Neutrophil (primary cell): ENCODE measurements around the gene AADACL4.

Experiments used
- H3K27ac ChIP-seq: fragments of 200-600 bp; sonication (generic); 2 replicates; pipeline ENCODE4 v1.5.1; 2016; ENCODE audit warnings: mild to moderate bottlenecking, moderate library complexity
- H3K27me3 ChIP-seq: fragments of 200-600 bp; sonication (generic); 2 replicates; pipeline ENCODE4 v1.6.0; 2016; ENCODE audit warnings: mild to moderate bottlenecking
- H3K36me3 ChIP-seq: fragments of 200-600 bp; sonication (generic); 2 replicates; pipeline ENCODE4 v1.5.1; 2017
- H3K4me1 ChIP-seq, 2 experiments: fragments of 200-600 bp in 1 of 2; sonication (generic) in 1 of 2; 1 replicate in 1 of 2; 2 replicates in 1 of 2; pipeline versions ENCODE4 v1.5.1 to v1.6.1; 2013 to 2016; ENCODE audit warnings: low read depth in 1 of 2, low read length in 1 of 2, mild to moderate bottlenecking in 1 of 2, moderate library complexity in 1 of 2; ENCODE audit not compliant: control insufficient read depth in 1 of 2, insufficient read depth in 1 of 2
- H3K4me3 ChIP-seq, 2 experiments: fragments of 200-600 bp in 1 of 2; sonication (generic) in 1 of 2; 1 replicate in 1 of 2; 2 replicates in 1 of 2; pipeline ENCODE4 v1.5.1; 2013 to 2016; ENCODE audit warnings: low read depth in 1 of 2, low read length in 1 of 2, mild to moderate bottlenecking in 1 of 2, moderate library complexity in 1 of 2
- H3K9me3 ChIP-seq: fragments of 200-600 bp; sonication (generic); 2 replicates; pipeline ENCODE4 v1.5.1; 2016
- TF ChIP-seq, protein P1 (sequence below): fragments of 200-600 bp; sonication (generic); IDR thresholded peaks from 2 replicates; pipeline ENCODE4 v1.5.1; 2016; ENCODE audit warnings: antibody characterized with exemption

AADACL4 gene

DNA sequence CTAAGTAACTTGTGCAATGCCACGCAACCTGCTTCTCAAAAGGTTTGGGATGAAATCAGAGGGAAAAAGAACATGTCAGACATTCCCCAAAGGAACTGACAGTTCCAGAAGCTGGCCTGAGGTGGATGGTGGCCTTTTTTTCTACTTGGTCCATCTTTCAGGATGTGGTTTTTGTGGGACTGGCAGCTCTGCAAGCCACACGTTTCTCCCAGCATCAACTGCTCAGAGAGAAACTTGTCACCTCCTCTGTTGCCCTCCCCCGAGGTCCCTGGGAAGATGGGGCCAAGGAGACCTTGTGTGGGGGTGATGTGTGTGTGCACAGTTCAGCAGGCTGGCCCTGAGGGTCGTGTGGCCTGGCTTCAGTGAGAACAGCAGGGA lies 23.4 kb upstream of the AADACL4 start:
- Histone ChIP-seq H3K4me1 (peaks cover 39 to 43% of the 10 kb centered on the region in 2 experiments), H3K27me3 (peaks cover 66% of the 10 kb centered on the region), H3K4me3 (no peak overlapping the region), H3K9me3 (no peaks in the 10 kb centered on the region), H3K27ac (no peak overlapping the region), H3K36me3 (no peaks in the 10 kb centered on the region)
- TF ChIP-seq, protein P1, sequence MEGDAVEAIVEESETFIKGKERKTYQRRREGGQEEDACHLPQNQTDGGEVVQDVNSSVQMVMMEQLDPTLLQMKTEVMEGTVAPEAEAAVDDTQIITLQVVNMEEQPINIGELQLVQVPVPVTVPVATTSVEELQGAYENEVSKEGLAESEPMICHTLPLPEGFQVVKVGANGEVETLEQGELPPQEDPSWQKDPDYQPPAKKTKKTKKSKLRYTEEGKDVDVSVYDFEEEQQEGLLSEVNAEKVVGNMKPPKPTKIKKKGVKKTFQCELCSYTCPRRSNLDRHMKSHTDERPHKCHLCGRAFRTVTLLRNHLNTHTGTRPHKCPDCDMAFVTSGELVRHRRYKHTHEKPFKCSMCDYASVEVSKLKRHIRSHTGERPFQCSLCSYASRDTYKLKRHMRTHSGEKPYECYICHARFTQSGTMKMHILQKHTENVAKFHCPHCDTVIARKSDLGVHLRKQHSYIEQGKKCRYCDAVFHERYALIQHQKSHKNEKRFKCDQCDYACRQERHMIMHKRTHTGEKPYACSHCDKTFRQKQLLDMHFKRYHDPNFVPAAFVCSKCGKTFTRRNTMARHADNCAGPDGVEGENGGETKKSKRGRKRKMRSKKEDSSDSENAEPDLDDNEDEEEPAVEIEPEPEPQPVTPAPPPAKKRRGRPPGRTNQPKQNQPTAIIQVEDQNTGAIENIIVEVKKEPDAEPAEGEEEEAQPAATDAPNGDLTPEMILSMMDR: no peak

DNA sequence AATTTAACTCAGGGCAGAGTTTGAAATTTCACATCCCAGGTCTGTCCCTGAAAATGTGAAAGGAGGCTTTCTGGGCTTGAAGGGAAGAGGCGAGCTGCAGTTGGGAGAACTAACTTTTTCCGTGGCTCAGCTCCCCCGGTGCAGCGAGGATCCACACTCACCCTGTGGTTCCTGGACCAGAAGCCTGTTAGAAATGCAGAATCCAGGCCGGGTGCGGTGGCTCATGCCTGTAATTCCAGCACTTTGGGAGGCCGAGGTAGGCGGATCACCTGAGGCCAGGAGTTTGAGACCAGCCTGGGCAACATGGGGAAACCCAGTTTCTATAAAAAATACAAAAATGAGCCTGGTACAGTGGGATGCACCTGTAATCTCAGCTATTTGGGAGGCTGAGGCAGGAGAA lies 23.0 kb upstream of the AADACL4 start:
- H3K4me3 ChIP-seq: no peak overlapping the region
- peaks cover 39 to 43% of the 10 kb centered on the region in 2 experiments for H3K4me1 ChIP-seq
- peaks cover 62% of the 10 kb centered on the region for H3K27me3 ChIP-seq
- H3K9me3 ChIP-seq: no peaks in the 10 kb centered on the region
- H3K36me3 ChIP-seq: no peaks in the 10 kb centered on the region
- TF ChIP-seq, protein P1: no peak
- H3K27ac ChIP-seq: no peak overlapping the region

DNA sequence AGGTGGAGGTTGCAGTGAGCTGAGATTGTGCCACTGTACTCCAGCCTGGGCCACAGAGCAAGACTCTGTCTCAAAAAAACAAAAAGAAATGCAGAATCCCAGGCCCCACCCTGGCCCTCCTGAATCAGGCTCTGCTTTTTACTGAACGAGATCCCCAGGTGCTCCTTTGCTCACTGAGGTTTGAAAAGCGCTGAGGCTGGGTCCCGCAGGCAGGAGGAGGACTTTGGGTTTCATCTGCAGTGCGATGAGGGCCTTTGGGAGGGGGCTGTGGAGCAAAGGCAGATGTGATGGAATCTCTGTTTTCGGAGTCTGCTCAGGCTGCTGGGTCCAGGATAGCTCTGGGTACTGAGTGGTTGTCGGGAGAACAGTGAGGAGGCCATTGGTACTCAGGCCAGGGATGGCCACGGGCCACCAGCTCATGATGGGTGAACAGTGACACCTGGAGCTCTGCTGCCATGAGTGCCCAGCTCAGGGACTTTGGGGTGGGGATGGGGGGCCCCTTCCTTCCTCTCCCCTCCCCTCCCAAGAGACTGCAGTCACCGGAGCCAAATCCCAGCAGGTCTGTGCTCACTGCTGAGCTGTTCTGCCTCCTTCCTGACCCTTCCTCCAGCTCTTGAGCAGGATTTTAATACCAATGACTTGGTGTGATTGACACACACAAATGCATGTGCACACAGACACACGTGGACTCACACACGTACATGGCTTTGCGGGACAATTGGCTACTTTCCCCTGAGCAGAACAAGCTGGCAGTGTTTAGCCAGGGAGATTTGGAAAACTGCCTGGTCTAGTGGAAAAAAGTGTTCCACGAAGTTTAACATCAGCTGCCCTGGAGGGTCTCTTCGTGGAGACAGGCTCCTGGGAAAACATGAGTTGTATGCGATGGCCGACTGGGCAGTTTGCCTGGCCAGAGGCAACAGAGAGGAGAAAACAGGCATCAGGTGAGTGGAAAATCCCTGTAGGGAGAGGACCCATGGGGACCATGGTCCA lies 22.2 kb upstream of the AADACL4 start:
- Histone ChIP-seq H3K9me3 (no peaks in the 10 kb centered on the region), H3K27ac (no peak overlapping the region), H3K4me1 (peaks cover 39 to 40% of the 10 kb centered on the region in 2 experiments), H3K4me3 (no peak overlapping the region), H3K27me3 (peaks cover 55% of the 10 kb centered on the region), H3K36me3 (no peaks in the 10 kb centered on the region)
- TF ChIP-seq, protein P1: no peak

DNA sequence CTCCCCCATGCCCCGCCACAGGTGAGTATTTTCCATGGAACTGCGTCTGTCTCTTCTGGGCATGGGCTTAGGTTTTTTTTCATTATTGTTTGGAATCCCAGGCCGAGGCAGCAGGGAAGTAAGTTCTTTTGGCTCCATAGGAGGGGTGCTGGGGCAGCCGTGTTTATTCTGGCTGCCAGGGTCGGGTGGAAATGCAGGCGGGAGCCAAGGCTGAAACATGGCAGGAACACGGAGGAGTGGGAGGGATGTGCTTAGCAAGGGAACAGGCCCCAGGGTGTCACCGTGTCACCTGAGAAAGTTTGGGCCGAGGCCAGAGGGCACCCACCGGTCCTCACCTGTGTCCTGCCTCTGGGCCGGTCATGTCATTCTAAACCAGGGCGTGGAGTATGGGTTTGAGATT lies 21.4 kb upstream of the AADACL4 start:
- TF ChIP-seq, protein P1: no peak
- H3K4me1 ChIP-seq: peaks cover 31% of the 10 kb centered on the region in 2 experiments
- peaks cover 46% of the 10 kb centered on the region for H3K27me3 ChIP-seq
- no peak overlapping the region for H3K4me3 ChIP-seq
- H3K36me3 ChIP-seq: no peaks in the 10 kb centered on the region
- no peak overlapping the region for H3K27ac ChIP-seq
- no peaks in the 10 kb centered on the region for H3K9me3 ChIP-seq

DNA sequence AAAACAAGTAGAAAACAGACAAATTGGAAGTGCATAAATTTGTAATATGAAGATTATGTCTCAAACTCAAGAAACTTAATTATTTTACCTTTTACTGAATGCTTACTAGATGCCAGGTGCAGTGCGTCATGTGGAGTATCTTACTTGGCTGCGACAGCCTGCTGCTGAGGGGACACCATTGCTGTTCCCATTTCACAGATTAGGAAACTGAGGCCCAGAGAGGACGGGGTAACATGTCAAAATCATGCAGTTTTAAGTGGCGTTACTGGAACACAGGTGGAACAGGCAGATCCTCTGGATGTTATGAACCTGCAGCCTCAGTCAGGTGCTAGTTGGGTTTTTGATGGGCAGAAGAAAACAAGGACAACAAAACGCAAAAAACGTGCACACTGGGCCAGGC lies 18.6 kb upstream of the AADACL4 start:
- Histone ChIP-seq H3K9me3 (no peaks in the 10 kb centered on the region), H3K36me3 (no peaks in the 10 kb centered on the region), H3K4me1 (peaks cover 4 to 7% of the 10 kb centered on the region in 2 experiments), H3K27ac (no peak overlapping the region), H3K4me3 (no peak overlapping the region), H3K27me3 (peaks cover 19% of the 10 kb centered on the region)
- TF ChIP-seq, protein P1: no peak
